Measurements from ENCODE around the gene DOK4. TPM values are rescaled to one million over a fixed set of nuclear protein-coding genes. Genes with fewer than 3 reads are reported as not detected.
A peak's percentile ranks its signal among the peaks of the same experiment; 100 is the strongest.

DOK4 gene
- total RNA-seq, 1 donor from 2014 or later, result 19.3 TPM

- DNase-seq (ENCODE audit: extremely low read depth, low read depth, low spot score), result peak; percentile 33
These were observed 33.6 kb upstream of the DOK4 start for GRCh38 chr16:57519796-57520360.

GRCh38 chr16:57518922-57519321 lies 32.6 kb upstream of the DOK4 start:
- DNase-seq (ENCODE audit: extremely low read depth, low read depth, low spot score), result no peak

- no peak for DNase-seq (ENCODE audit: extremely low read depth, low read depth, low spot score)
These were observed 32.2 kb upstream of the DOK4 start for GRCh38 chr16:57518520-57518919.

GRCh38 chr16:57517397-57518367 lies 31.4 kb upstream of the DOK4 start:
- no peak for DNase-seq (ENCODE audit: extremely low read depth, low read depth, low spot score)

- no peak for DNase-seq (ENCODE audit: extremely low read depth, low read depth, low spot score)
These were observed 30.5 kb upstream of the DOK4 start for GRCh38 chr16:57516773-57517172.

GRCh38 chr16:57516176-57516725 lies 30.0 kb upstream of the DOK4 start:
- no peak for DNase-seq (ENCODE audit: extremely low read depth, low read depth, low spot score)

- no peak for DNase-seq (ENCODE audit: extremely low read depth, low read depth, low spot score)
These were observed 28.7 kb upstream of the DOK4 start for GRCh38 chr16:57514791-57515600.

GRCh38 chr16:57514371-57514770 lies 28.1 kb upstream of the DOK4 start:
- DNase-seq (ENCODE audit: extremely low read depth, low read depth, low spot score), result no peak

- DNase-seq (ENCODE audit: extremely low read depth, low read depth, low spot score), result no peak
These were observed 27.2 kb upstream of the DOK4 start for GRCh38 chr16:57513371-57514102.

- DNase-seq (ENCODE audit: extremely low read depth, low read depth, low spot score), result no peak
These were observed 26.2 kb upstream of the DOK4 start for GRCh38 chr16:57512296-57513001.

- DNase-seq (ENCODE audit: extremely low read depth, low read depth, low spot score), result no peak
These were observed 24.0 kb upstream of the DOK4 start for GRCh38 chr16:57510016-57510871.

GRCh38 chr16:57509231-57509923 lies 23.1 kb upstream of the DOK4 start:
- no peak for DNase-seq (ENCODE audit: extremely low read depth, low read depth, low spot score)

- no peak for DNase-seq (ENCODE audit: extremely low read depth, low read depth, low spot score)
These were observed 21.7 kb upstream of the DOK4 start for GRCh38 chr16:57508035-57508425.

GRCh38 chr16:57507136-57508034 lies 21.1 kb upstream of the DOK4 start:
- DNase-seq (ENCODE audit: extremely low read depth, low read depth, low spot score), result no peak

- no peak for DNase-seq (ENCODE audit: extremely low read depth, low read depth, low spot score)
These were observed 18.9 kb upstream of the DOK4 start for GRCh38 chr16:57505169-57505568.

GRCh38 chr16:57504491-57504890 lies 18.2 kb upstream of the DOK4 start:
- no peak for DNase-seq (ENCODE audit: extremely low read depth, low read depth, low spot score)

- no peak for DNase-seq (ENCODE audit: extremely low read depth, low read depth, low spot score)
These were observed 17.7 kb upstream of the DOK4 start for GRCh38 chr16:57504001-57504400.
